ENCODE results near the gene FCF1.

Gene FCF1, protein sequence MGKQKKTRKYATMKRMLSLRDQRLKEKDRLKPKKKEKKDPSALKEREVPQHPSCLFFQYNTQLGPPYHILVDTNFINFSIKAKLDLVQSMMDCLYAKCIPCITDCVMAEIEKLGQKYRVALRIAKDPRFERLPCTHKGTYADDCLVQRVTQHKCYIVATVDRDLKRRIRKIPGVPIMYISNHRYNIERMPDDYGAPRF

DNA sequence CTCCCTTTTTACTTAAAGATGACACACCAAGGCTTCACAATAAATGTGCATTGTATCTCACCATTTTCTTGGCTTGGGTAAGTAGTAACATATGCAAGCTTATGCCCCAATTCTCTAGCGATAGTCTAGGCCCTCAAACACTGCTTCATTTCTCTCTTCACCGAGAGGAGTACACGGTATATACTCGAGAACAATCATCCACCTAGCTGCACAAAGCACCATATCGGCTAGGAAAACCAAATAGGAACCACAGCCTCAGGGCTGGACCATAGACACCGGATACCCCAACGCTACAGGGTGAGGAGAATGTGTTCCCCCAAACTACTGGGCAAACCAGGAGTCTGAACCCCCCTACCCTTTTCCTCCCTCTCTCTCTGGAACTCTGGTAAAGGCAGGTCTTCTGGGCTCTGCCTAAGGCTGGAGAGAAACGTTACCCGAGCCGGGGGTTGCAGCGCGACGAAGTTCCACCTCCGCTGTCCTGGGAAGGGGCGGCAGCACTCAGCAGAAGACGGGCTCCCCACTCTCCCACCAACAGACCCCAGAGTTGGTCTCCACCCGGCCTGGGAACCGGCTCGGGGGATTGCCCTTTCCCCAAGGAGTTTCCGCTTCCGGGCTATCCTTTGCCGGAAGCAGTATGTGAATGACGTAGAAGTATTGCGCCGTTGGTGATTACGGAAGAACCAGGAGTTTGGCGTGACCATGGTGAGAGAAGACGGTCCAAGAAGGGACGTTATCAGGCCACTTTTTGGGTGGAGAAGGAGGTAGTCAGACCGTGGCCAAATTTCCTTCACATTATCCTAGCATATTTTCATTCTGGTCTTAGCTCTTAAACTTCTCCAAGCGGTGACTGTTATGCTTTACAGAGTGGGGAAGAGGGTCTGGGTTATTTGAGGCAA is at the start of gene FCF1, which contains the start of gene AREL1:
FCF1 (plus strand) TSS at position 646 of the 896 bp plus-strand sequence; CDS start at position 700, 54 bp downstream.
AREL1 (minus strand) TSS at position 582 of the 896 bp plus-strand sequence. CDS start 27,465 bp downstream, outside the sequence.
- peak; percentile 64 for DNase-seq (ENCODE audit: low read depth)

DNA sequence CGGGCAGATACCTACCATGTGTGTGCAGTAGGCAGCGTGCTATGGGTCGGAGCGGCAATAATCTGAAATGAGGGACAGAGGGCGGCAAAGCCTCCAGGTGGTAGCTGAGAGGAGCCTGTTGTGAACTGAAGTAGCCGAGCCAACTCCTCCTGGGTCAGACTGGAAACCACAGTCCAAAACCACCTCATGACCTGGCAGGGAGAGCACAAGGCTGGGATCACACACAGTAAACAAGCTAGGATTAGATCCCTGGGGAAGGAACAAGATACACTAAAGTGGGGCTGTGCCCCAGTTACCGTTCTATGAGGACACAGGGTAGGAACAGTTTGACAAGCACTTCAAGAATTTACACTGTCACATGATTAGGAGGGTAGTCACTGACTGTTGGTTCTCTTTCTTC is 49.1 kb upstream of the FCF1 start:
- DNase-seq (ENCODE audit: low read depth) = no peak

DNA sequence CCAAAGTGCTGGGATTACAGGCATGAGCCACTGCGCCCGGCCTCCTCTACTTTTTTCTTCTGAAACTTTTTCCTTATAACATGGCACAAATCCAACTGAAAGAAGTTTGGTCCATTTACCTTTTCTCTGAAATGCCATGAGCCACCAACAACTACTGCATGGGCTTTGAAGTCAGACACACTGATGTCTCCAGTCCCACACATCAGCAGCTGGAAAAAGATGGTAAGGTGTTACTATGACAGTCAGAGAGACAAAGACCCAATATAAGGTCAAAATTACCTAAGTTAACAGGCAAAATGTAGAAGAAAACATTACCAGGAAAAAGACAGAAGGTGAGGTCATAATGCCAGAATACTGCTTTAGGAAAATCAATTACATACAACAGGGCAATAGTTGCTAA is 48.2 kb upstream of the FCF1 start:
- no peak for DNase-seq (ENCODE audit: low read depth)

DNA sequence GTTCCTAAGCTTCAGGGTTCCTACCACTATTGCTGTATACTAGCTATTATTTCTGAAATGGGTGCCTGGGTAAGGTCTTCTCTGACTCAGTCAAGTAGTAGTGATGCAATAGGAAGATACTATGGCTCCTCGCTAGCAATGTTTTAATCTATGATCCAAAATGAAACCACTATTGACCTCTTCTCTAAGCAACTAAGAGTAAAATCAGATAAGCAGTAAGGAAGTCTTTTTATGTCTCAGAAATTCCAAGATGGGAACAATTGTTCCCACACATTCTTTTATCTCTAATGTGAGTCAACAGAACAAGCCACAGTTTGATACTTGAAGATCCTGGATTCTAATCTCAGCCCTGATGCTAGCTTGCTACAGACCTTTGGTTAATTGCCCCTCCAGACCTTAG is 45.2 kb upstream of the FCF1 start:
- no peak for DNase-seq (ENCODE audit: low read depth)

DNA sequence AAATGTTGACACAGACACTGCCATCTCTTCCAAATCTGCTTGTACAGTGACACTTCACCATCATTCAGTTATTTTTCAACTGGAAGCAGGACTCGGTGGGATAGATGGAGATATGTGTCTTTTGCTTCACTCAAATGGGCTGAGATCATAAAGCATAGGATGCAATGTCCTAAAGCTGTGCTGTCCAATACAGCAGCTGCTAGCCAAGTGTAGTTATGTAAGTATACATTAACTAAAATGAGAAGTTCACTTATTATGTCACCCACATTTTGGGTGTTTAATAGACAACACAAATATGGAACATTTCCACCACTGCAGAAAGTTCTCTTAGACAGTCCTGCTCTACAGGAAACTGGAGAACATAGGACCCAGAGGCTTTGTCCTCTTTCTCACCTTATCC is 43.7 kb upstream of the FCF1 start:
- DNase-seq (ENCODE audit: low read depth) = no peak

DNA sequence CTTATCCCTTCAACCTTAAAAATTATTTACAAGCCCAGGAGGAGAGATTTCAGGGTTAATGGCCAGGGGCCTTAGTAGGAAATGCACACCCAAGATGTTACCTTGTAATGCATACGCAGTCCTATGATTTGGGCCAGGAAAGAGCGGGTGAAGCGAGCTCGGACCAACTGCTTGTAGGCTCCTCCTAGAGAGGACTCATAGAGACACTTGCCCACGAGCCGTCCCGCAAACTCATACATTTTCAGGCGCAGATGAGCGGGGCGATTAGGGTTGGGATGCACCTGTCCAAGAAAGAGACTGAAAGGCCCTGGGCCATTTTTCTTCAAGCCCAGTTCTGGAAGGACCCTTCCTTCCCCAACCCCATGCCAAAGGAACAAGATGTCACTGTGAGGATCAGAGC is 43.1 kb upstream of the FCF1 start:
- DNase-seq (ENCODE audit: low read depth) = no peak

DNA sequence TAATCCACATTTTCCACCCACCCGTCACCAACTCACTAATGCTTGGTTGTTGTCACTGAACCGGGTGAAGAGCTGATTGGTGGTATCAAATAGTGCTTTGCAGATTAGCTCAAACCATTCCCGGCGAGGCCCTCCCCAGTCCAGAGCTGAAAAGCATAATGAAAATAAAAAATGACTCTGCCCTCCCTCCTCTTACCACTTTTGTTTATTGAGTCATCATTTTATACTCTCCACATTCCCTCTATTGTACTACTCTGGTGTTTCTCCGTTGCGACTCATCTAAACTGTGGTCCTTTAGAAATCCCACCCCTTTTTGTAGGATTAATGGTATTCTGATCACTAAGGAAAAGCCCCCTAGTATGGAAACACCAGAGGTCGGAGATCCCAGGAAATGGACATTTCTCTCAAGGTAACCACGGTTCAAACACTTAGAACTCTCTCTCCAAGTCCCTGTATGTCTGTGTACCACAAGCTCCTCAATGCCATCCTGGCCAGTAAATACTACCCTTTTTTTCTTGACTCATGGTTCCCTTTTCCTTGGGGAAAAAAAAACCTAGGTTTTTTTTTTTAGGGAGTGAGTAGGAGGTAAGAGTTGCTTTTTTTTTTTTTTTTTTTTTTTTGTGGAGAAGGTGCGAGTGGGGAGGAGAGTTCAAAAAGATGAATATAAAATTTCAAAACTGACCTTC is 42.1 kb upstream of the FCF1 start:
- no peak for DNase-seq (ENCODE audit: low read depth)

DNA sequence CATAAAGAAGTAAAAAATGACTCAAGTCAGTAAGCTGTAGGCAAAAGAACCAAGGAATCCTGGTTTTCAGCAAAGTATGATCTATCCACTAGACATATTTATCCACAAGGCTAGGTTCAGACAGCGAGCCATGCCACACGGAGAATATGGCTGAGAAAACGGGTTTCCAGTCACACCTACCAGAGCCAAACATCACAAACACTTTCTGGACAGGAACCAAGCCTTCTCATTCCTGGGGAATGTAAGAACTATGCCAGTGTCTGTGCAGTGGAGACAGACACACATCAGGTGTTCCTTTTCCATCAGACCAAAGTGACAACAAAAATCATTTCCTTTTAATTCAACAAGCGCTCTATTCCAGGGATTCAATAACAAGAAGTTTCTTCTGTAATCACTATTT is 41.2 kb upstream of the FCF1 start:
- no peak for DNase-seq (ENCODE audit: low read depth)

DNA sequence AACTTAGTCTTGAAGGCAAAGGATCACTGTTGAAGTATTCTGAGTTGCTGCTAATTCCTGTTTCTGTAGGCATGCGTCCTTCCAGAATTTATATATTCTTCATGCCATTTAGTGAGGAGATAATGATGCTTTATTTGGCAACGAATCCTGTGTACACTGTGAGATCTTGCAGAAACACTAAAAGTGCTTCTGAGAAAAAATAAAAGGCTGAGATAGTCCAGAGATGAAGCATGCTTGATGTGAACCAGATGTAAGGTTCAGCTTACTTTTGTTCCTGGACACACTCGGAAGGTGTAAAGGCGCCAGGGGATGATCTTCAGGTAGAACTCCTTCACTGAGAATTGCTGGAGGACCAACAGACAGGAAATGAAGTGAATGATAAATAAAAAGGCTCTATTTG is 39.2 kb upstream of the FCF1 start:
- DNase-seq (ENCODE audit: low read depth) = no peak

DNA sequence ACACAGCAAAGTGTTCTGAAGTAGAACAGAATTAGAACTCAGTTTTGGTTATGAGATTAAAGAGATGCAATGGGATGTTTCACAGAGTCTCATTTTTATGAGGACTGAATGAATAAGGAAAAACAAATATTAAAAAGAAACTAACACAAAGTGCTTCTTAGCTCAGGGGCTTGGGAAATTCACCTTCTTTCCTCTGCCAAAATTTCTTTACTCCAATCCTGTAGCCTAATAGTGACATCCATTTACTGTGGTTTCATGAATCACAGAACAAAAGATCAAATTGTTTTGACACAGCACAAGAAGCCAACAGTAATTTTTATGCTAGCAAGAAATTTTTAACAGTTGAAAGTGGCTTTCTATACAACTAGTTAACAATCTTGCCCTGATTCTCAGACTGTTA is 37.7 kb upstream of the FCF1 start:
- no peak for DNase-seq (ENCODE audit: low read depth)

DNA sequence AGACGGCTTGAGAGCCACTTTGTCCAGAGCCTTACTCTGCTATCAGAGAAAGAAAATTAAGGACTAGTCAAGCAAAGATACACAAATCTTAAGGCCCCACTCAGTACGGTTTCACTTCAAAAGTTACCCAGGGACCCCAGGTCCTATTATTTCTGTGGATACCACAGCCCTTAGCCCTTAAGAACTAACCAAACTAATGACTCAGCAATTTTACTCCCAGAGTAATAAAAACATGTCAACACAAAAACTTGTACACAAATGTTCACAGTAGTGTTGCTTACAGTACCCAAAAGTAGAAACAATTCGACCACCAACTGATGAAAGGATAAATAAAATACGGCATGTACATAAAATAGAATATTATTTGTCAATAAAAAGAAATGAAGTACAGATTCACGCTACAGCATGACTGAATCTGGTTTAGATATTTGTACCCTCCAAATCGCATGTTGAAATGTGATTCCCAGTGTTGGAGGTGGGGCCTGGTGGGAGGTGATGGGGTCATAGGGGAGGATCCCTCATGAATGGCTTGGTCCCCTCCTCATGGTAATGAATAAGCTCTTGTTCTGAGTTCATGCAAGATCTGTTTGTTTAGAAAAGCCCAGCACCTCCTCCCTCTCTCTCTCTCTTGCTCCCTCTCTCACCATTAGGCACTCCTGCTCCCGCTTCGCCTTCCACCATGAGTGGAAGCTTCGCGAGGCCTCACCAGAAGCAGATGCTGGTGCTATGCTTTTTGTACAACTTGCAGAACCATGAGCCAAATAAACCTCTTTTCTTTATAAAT is 30.6 kb upstream of the FCF1 start:
- no peak for DNase-seq (ENCODE audit: low read depth)

DNA sequence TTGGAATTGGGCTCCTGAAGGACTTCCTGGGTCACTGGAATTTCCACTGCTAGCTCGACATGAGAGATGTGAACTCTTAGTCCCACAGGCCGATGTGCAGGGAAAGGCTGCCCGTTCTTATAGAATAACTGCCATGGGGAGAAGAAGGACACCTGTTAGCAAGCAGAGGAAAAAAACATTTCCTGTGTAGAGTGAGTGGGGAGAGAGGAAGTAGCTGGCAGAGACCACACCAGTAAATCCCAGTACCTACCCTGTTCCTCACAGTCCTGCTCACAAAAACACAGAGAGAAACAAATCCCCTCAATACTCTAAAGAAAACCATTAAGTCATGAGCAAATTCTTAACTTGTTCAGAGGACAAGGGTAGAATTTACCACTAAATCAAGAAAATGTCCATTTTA is 29.5 kb upstream of the FCF1 start:
- no peak for DNase-seq (ENCODE audit: low read depth)

DNA sequence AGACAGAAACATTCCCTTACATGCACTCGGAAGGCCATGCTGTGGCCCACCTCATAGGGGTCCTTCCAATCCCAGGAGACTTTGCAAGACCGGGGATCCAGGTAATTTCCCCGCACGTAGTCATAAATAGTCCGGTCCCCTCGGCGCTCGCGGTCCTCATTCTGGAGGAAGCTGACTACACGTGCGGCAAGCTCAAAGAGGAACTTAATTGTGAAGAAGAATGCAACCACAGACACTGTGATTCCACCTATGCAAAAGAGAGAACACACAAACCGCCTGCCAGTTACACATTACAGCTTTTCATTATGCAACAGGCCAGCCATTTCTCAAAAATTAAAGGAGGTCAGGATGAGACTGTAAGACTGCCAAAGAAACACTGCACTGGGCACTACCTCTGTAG is 28.5 kb upstream of the FCF1 start:
- no peak for DNase-seq (ENCODE audit: low read depth)

DNA sequence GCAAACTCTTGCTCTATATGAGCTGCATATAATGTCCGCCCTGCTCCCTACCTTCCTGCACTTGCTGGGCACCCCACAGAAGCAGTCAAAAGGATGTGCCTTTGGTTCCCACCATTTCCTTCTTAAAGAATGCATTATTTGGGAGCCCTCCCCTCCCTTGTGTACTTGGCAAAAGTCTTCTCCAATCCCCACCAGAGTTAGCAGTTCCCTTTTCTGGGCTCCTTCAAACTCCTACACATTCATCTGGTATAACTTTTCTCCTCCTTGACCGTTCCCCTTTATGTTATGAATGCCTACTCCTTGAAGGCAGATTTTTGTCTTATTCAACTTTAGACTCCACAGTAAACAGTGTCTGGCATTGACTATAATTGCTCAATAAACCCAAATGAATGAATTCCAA is 27.9 kb upstream of the FCF1 start:
- DNase-seq (ENCODE audit: low read depth) = no peak

DNA sequence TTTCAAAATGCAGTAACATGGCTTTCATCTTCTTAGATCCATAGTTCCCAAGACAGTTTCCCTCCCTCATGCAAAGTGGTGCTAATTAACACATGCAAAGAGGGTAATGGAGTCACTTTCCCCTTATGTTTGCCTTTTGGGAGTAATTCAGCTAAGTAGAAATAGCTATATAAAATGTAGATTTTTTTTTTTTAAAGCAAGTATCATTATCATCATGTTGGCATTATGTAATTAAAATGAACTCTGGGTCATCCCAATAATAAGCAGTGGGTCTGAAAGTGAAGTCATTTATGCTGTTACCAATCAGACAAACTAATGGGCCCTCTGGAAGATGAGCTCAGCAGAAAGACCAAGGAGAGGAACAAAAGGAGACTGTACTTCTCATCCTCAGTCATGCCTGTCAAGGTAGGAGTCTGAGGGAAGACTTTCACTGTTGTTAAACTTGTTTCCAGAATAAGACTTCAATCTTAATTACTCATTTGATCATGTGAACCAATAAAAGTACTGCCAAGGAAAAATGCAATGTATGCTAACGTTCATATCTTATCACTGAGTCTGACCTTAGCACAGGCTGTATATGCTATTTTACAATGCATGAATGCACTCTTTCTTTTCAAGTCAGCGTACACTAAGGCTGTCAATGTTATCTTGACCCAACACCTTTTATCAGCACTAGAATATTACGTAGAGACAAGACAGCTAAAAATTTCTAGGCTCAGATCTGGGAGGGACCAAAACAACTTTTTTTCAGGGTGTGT is 26.8 kb upstream of the FCF1 start:
- no peak for DNase-seq (ENCODE audit: low read depth)

DNA sequence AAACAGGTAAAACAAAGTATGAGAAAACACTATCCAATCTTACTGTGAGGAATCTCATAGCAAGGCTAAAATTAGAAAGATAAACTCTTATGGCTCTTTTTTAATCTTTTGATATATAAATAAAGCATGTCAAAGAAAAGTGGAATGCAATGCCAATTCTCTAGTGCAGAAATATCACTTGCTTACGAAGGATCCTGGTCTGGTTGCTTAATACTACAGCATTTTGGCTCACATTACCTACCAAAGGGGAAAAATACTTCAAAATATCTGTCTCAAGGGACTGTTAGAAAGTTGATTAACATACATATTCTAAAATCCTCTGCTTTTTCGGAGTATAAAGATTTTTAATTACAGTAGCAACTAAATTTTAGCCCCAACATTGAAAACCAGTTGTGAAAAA is 21.5 kb upstream of the FCF1 start:
- DNase-seq (ENCODE audit: low read depth) = no peak

DNA sequence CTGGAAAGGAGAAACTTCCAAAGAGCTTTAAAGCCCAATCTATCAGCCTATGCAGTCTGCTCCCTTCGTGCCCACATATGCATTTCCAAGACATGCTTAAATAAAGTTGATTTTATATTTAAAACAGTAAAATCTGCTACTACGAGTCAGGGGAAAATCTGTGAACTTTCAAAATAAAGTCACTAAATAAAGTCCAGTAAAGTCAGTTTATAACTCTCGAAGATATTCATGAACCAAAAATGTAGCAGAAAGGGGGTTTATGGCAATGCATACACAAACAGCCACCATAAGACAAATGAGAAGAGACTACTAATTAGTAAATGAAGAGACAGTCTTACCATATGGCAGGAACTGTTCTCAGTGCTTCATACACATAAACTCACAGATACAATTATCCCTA is 19.8 kb upstream of the FCF1 start:
- no peak for DNase-seq (ENCODE audit: low read depth)

DNA sequence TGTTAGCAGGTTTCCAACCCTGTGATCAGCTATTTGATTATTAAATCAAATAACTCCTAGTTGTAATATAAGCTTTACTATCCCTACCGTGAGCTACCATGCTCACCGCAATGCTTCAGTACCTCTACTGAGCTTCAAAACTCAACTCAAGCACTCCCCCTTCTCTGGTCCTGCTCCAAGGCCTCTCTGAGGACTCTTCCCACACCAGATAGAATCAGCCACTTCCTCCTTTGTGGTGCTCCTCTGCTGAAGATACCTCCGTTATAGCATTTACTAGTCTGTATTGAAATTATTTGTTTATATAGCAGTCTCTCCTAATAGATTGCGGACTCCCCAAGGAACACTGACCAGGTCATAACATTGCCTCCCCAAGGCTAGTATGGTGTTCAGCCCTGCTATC is 17.5 kb upstream of the FCF1 start:
- DNase-seq (ENCODE audit: low read depth) = no peak

DNA sequence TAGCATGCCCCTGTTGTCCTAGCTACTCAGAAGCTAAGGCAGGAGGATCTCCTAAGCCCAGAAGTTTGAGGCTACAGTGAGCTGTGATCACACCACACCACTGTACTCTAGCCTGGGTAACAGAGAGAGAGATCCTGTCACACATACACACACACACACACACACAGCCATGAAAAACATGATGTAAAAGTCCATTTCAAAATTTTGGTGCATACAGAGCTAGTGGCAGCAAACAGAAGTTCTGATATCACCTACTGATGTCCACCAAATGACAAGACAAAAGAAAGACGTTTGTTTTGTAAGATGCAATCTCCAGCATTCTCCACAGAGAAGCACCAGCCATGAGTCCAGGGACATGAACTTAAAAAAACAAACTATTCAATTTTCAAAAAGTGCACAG is 15.9 kb upstream of the FCF1 start:
- no peak for DNase-seq (ENCODE audit: low read depth)

DNA sequence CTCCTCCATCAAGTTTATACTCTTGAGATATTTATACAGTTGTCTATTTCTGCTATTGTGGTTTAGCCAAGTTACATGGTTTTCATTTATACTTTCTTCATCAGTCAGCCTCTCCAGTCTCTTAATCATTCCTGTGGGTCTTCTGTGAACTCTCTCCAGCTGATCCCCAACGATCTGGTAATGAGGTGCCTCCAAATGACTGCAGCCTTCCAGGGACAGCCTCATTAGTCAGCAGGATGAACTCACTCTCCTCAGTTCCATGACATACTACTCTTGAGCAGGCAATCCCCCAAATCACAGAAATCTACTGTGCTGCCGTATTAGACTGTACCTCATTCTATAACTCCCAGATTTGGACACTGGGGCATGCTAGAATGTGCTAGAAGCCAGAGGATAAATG is 15.4 kb upstream of the FCF1 start:
- no peak for DNase-seq (ENCODE audit: low read depth)

DNA sequence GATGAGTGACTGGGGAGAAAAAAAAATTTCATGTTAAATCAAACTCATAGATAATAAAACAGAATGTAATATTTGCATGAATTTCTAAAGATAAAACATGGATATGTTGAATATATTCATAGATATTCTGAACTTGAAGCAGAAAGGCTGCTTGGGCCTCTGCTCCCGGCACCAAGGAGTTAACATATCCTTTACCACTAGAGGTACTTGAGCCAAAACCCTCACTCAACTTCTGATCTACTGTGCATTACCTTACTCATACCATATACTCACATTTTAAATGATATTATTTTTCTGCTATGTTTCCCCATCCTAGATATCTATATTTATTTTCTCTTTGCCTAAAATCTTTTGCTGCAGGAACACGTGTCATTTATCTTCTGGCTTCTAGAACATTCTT is 15.0 kb upstream of the FCF1 start:
- DNase-seq (ENCODE audit: low read depth) = no peak

DNA sequence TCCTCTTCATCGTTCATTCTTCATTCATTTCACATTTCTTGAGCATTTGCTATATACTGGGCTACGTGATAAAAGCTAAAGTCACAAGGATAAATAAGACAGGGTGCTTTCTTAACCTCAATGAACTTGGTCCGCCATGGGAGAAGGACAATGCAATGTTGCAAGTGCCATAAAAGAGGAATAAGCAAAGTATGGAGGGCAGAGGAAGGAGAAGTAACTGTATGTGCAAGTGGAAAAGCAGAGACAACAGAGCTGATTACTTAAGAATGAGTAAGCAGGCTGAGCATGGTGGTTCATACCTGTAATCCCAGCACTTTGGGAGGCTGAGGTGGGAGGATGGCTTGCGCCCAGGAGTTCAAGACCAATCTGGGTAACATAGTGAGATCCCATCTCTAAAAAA is 14.5 kb upstream of the FCF1 start:
- DNase-seq (ENCODE audit: low read depth) = no peak
